Thyroid gland (tissue), 4 donors: ENCODE results near the gene TASP1. TPM values are rescaled to one million over a fixed set of nuclear protein-coding genes. Genes with fewer than 3 reads are reported as not detected.

Experiments
- DNase-seq, 2 donors: peaks; one replicate each; pipeline ENCODE4 v3.0.0-alpha.2; 2019
- H3K27ac ChIP-seq, 3 donors: fragments of 200-600 bp; sonication (generic); 1 replicate in 2 of 3; 2 replicates in 1 of 3; pipeline ENCODE4 v1.5.1; 2016 to 2019; ENCODE audit warnings: mild to moderate bottlenecking in 1 of 3, moderate library complexity in 1 of 3
- H3K27me3 ChIP-seq: fragments of 200-600 bp; sonication (generic); one replicate; pipeline ENCODE4 v1.5.1; 2019
- H3K36me3 ChIP-seq, 2 donors: fragments of 200-600 bp; sonication (generic); one replicate each; pipeline ENCODE4 v1.5.1; 2016 to 2019
- H3K4me1 ChIP-seq, 2 donors: fragments of 200-600 bp; sonication (generic); one replicate each; pipeline ENCODE4 v1.5.1; 2017 to 2019
- H3K4me3 ChIP-seq, 3 donors: fragments of 200-600 bp; sonication (generic); replicated peaks in 1 of 3; 1 replicate in 2 of 3; 2 replicates in 1 of 3; pipeline ENCODE4 v1.5.1; 2016; ENCODE audit warnings: mild to moderate bottlenecking in 1 of 3
- H3K9me3 ChIP-seq: fragments of 200-600 bp; sonication (generic); one replicate; pipeline ENCODE4 v1.5.1; 2017
- POLR2A ChIP-seq, 2 donors: fragments of 450-650 bp; IDR thresholded peaks; one replicate each; pipeline ENCODE4 v1.6.1; 2017; ENCODE audit warnings: antibody characterized with exemption in 2 of 2, mild to moderate bottlenecking in 2 of 2, moderate library complexity in 1 of 2
- WGBS, 2 donors: methylation state at CpG; one replicate each; pipeline ENCODE4 v1.1.5; 2017; 5-methylcytosine and 5-hydroxymethylcytosine counted together
- intact Hi-C: fragments of 100-400 bp; cut with DNase I; formaldehyde crosslinking; loops from one replicate; pipeline ENCODE4 v1.15.1; 2023
- total RNA-seq, 4 donors: library from RNA; depleted of rRNA; stranded (reverse); fragments of >200 nt; gene quantifications; one replicate each; pipeline ENCODE4 v1.2.3, GENCODE V29; 2016
- TF ChIP-seq, protein P1 (sequence below), 6 experiments: fragments of 200-600 bp in 3 of 6; fragments of 450-650 bp in 3 of 6; sonication (generic) in 3 of 6; IDR thresholded peaks; one replicate each; pipeline ENCODE4 v1.5.1; 2016 to 2019; ENCODE audit warnings: antibody characterized with exemption in 6 of 6, mild to moderate bottlenecking in 2 of 6, inconsistent platforms in 1 of 6, moderate library complexity in 1 of 6

Gene TASP1
- total RNA-seq, 4 donors from 2014 or later: 16.4 to 31.2 (median 23.9) TPM

DNA sequence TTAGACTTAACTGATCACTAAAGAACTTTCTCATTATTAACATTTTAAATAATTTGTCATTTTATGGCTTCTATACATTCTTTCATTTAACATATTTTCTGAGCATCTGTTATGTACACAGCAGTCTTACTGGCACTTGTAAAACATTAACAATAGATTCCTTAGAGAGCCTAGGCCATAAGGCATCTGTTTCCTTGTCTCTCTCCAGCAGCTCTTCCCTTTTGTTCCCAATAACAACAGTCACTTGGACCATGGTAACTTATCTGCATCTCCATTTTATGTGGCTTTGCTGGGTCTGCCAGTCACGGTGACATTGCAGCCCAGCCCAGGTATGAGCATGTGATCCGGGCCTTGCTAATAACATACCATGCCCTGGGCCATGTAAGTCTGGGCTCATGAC is 11.7 kb upstream of the TASP1 start:
- intact Hi-C loops: no loop called here
- no peaks in the 10 kb centered on the region for H3K4me1 ChIP-seq
- H3K27me3 ChIP-seq: no peaks in the 10 kb centered on the region
- DNase-seq: no peak
- no peaks in the 10 kb centered on the region for H3K36me3 ChIP-seq
- no peaks in the 10 kb centered on the region for H3K9me3 ChIP-seq
- no peak overlapping the region for H3K4me3 ChIP-seq
- WGBS, 2 donors: 76 to 89% methylated on average over 2 of the region's 2 CpGs
- TF ChIP-seq POLR2A (IDR thresholded peaks at IDR 0.05): no peak
- TF ChIP-seq, protein P1, sequence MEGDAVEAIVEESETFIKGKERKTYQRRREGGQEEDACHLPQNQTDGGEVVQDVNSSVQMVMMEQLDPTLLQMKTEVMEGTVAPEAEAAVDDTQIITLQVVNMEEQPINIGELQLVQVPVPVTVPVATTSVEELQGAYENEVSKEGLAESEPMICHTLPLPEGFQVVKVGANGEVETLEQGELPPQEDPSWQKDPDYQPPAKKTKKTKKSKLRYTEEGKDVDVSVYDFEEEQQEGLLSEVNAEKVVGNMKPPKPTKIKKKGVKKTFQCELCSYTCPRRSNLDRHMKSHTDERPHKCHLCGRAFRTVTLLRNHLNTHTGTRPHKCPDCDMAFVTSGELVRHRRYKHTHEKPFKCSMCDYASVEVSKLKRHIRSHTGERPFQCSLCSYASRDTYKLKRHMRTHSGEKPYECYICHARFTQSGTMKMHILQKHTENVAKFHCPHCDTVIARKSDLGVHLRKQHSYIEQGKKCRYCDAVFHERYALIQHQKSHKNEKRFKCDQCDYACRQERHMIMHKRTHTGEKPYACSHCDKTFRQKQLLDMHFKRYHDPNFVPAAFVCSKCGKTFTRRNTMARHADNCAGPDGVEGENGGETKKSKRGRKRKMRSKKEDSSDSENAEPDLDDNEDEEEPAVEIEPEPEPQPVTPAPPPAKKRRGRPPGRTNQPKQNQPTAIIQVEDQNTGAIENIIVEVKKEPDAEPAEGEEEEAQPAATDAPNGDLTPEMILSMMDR (IDR thresholded peaks at IDR 0.05): no peak
- no peak overlapping the region for H3K27ac ChIP-seq

DNA sequence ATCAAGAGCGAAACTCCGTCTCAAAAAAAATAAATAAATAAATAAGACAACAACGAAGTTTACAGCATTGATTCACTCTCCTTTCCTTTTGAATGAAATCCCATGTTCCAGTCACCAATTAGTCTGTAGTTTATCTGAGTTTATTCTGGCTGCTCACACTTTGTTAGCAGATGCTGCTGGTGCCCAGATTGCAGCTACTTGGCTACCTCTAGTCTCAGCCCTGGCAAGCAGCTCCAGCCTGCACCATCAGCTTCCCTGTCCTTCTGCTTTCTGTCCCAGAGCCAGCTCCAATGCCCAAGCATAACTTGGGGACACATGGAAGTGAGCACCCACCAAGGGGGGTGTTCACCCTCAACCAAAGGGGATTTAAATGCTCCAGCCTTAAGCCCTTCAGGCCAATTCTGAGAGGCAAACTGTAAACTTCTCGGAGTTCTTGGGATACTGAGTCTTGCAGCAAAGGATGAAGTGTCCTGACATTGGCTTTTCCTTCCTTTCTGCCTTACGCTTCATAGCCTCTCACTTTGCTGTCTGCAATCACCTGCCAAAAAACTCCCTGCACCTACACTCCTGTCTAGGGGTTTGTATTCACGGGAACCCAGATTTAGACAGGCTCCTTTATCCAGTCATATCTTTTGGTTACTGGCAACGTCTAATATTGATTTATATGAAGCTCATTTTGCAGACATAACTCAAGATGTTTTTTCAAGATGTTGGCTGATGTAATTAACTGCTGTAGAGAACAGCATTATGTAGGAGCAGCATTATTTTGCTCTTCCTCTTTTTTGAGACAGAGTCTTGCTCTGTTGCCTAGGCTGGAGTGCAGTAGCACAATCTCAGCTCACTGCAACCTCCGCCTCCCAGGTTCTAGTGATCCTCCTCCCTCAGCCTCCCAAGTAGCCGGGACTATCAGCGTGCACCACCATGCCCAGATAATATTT is 9.8 kb upstream of the TASP1 start:
- no peaks in the 10 kb centered on the region for H3K36me3 ChIP-seq

DNA sequence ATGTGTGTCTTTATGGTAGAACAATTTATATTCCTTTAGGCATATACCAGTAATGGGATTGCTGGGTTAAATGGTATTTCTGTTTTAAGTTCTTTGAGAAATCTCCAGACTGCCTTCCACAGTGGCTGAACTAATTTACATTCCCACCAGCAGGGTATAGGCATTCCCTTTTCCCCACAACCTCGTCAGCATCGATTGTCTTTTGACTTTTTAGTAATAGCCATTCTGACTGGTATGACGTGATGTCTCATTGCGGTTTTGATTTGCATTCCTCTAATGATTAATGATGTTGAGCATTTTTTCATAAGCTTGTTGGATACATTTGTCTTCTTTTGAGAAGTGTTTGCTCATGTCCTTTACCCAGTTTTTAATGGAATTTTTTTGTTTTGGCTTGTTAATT is 5.3 kb upstream of the TASP1 start:
- no peak overlapping the region for H3K27ac ChIP-seq
- no peak for DNase-seq
- WGBS, 2 donors: 80 to 84% methylated on average over 4 of the region's 4 CpGs
- no peaks in the 10 kb centered on the region for H3K36me3 ChIP-seq
- TF ChIP-seq POLR2A (IDR thresholded peaks at IDR 0.05): no peak
- TF ChIP-seq, protein P1 (IDR thresholded peaks at IDR 0.05): no peak
- intact Hi-C loops: no loop called here
- H3K9me3 ChIP-seq: no peaks in the 10 kb centered on the region
- no peaks in the 10 kb centered on the region for H3K27me3 ChIP-seq
- no peak overlapping the region for H3K4me3 ChIP-seq
- H3K4me1 ChIP-seq: no peaks in the 10 kb centered on the region

More for the DNA sequence above, 9.8 kb upstream of the TASP1 start:
- no peak overlapping the region for H3K4me3 ChIP-seq
- intact Hi-C loops: no loop called here
- no peaks in the 10 kb centered on the region for H3K9me3 ChIP-seq
- TF ChIP-seq, protein P1 (IDR thresholded peaks at IDR 0.05): no peak
- no peak for TF ChIP-seq POLR2A (IDR thresholded peaks at IDR 0.05)
- DNase-seq: no peak
- H3K4me1 ChIP-seq: no peaks in the 10 kb centered on the region
- no peaks in the 10 kb centered on the region for H3K27me3 ChIP-seq
- no peak overlapping the region for H3K27ac ChIP-seq
- WGBS, 2 donors: 76 to 84% methylated on average over 10 of the region's 10 CpGs

DNA sequence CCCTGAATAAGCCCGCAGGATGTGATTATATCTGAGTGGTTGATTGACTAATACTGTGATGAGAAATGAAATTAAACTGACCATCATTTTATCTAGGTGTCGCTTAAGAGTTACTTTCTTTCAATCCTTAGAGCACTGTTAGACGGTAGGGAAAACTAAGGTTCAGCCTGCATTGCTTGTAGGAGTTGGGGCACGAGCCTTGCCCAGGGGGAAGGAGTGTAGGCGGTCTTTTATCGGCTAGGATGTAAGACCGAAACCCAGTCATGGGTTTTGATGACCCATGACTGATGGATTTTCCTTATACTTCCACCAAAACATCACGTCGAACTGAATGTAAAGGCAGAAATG is 392 bp upstream of the TASP1 start:
- peak in 1 of 2 donors; percentile 10 for DNase-seq
- H3K9me3 ChIP-seq: no peaks in the 10 kb centered on the region
- H3K4me3 ChIP-seq: peak overlapping the region in 2 of 3 donors; percentile 74 to 79
- H3K4me1 ChIP-seq: peaks cover 0 to 4% of the 10 kb centered on the region in 2 donors
- 7 to 9% methylated on average over 9 of the region's 9 CpGs for WGBS, 2 donors
- no peak for TF ChIP-seq POLR2A (IDR thresholded peaks at IDR 0.05)
- TF ChIP-seq, protein P1 (IDR thresholded peaks at IDR 0.05): no peak
- H3K36me3 ChIP-seq: no peaks in the 10 kb centered on the region
- intact Hi-C loops: no loop called here
- peak overlapping the region in 2 of 3 donors; percentile 60 to 69 for H3K27ac ChIP-seq
- no peaks in the 10 kb centered on the region for H3K27me3 ChIP-seq

DNA sequence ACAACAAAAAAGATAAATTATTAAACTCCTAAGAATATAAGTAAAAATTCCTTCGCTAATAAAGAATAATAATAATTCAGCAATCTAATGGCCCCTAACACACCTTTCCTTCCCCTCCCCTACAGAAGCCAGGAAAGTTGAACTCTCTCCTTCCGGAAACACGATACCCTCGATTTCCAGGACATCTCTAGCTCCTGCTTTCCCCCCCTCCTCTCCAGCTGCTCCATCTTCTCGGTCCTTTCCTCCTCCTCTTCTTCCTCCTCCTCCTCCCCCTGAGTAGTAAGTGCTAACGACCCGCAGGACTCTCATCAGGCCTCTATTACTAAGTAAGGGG is 603 bp downstream of the TASP1 start:
- Histone ChIP-seq H3K4me3 (peak overlapping the region; percentile 74 to 99 (median 79)), H3K36me3 (no peaks in the 10 kb centered on the region), H3K4me1 (peaks cover 0 to 4% of the 10 kb centered on the region in 2 donors), H3K27ac (peak overlapping the region in 2 of 3 donors; percentile 60 to 69), H3K9me3 (no peaks in the 10 kb centered on the region), H3K27me3 (no peaks in the 10 kb centered on the region)
- DNase-seq: no peak
- intact Hi-C loops: no loop called here
- TF ChIP-seq, protein P1 (IDR thresholded peaks at IDR 0.05): no peak
- no peak for TF ChIP-seq POLR2A (IDR thresholded peaks at IDR 0.05)
- WGBS, 2 donors: 1 to 2% methylated on average over 7 of the region's 7 CpGs
